Testis (tissue), 2 donors: ENCODE data around the gene EPHX1.

Experiments
- POLR2A ChIP-seq: fragments of 450-650 bp; IDR thresholded peaks from one replicate; pipeline ENCODE4 v1.6.1; 2017; ENCODE audit warnings: antibody characterized with exemption, mild to moderate bottlenecking, moderate library complexity
- TF ChIP-seq, protein P1 (sequence below), 3 experiments: fragments of 450-650 bp in 2 of 3; fragments of 200-600 bp in 1 of 3; sonication (generic) in 1 of 3; IDR thresholded peaks; one replicate each; pipeline ENCODE4 v1.5.1; 2016 to 2019; ENCODE audit warnings: antibody characterized with exemption in 3 of 3, mild to moderate bottlenecking in 2 of 3, moderate library complexity in 1 of 3

DNA sequence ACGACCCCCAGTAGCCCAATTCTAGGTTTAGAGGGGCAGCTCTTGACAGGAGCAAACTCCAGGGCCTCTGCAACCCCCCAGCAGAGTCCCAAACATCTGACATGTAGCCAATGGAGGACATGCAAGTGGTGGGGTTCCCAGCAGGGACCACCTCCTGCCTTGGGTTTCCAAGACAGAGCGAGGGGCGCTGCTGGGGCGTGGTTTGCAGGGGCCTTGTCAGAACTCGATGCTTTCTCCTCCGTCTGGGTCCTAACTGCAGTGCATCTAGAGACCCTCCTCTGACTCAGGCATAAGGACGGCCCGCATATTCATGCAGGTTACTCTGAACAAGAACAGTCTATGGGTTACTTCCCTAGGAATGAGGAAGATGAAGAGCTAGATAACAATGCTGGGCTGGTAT lies 17.2 kb downstream of the EPHX1 start:
- TF ChIP-seq, protein P1, sequence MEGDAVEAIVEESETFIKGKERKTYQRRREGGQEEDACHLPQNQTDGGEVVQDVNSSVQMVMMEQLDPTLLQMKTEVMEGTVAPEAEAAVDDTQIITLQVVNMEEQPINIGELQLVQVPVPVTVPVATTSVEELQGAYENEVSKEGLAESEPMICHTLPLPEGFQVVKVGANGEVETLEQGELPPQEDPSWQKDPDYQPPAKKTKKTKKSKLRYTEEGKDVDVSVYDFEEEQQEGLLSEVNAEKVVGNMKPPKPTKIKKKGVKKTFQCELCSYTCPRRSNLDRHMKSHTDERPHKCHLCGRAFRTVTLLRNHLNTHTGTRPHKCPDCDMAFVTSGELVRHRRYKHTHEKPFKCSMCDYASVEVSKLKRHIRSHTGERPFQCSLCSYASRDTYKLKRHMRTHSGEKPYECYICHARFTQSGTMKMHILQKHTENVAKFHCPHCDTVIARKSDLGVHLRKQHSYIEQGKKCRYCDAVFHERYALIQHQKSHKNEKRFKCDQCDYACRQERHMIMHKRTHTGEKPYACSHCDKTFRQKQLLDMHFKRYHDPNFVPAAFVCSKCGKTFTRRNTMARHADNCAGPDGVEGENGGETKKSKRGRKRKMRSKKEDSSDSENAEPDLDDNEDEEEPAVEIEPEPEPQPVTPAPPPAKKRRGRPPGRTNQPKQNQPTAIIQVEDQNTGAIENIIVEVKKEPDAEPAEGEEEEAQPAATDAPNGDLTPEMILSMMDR (IDR thresholded peaks at IDR 0.05), result no peak
- TF ChIP-seq POLR2A, result no peak
